Lung (tissue), 12 donors: ENCODE results near the gene NACC1. TPM values are rescaled to one million over a fixed set of nuclear protein-coding genes. Genes with fewer than 3 reads are reported as not detected.

Experiments
- ATAC-seq: fragments of 200-7000 bp; cut with Tn5 transposase; one replicate; pipeline ENCODE4 v1.9.1; 2020; ENCODE audit warnings: moderate number of reproducible peaks; ENCODE audit not compliant: insufficient read depth, low FRiP score
- DNase-seq, 3 donors: peaks; one replicate each; pipeline ENCODE4 v3.0.0-alpha.2; 2013 to 2017
- H3K27ac ChIP-seq, 2 donors: one replicate each; pipeline ENCODE4 v1.5.1; 2013; ENCODE audit warnings: mild to moderate bottlenecking in 2 of 2, moderate library complexity in 2 of 2, control low read depth in 1 of 2, inconsistent platforms in 1 of 2, low read depth in 1 of 2, low read length in 1 of 2
- H3K27me3 ChIP-seq, 3 donors: one replicate each; pipeline ENCODE4 v1.5.1; 2013; ENCODE audit warnings: low read length in 2 of 3; ENCODE audit not compliant: control insufficient read depth in 3 of 3, insufficient read depth in 3 of 3
- H3K36me3 ChIP-seq, 4 donors: one replicate each; pipeline ENCODE4 v1.5.1; 2013; ENCODE audit warnings: low read length in 4 of 4, mild to moderate bottlenecking in 1 of 4, moderate library complexity in 1 of 4; ENCODE audit not compliant: control insufficient read depth in 4 of 4, insufficient read depth in 4 of 4
- H3K4me1 ChIP-seq, 5 donors: one replicate each; pipeline ENCODE4 v1.5.1; 2013; ENCODE audit warnings: low read length in 5 of 5, mild to moderate bottlenecking in 2 of 5, moderate library complexity in 1 of 5; ENCODE audit not compliant: control insufficient read depth in 5 of 5, insufficient read depth in 5 of 5
- H3K4me3 ChIP-seq: one replicate; pipeline ENCODE4 v1.5.1; 2013; ENCODE audit warnings: mild to moderate bottlenecking, control low read depth, moderate library complexity
- H3K9ac ChIP-seq, 2 donors: one replicate each; pipeline ENCODE4 v1.5.1; 2013; ENCODE audit warnings: low read length in 2 of 2, control low read depth in 1 of 2; ENCODE audit not compliant: insufficient read depth in 1 of 2
- H3K9me3 ChIP-seq, 4 donors: one replicate each; pipeline ENCODE4 v1.5.1; 2013; ENCODE audit warnings: low read length in 3 of 4, mild to moderate bottlenecking in 1 of 4, moderate library complexity in 1 of 4; ENCODE audit not compliant: control insufficient read depth in 4 of 4, insufficient read depth in 3 of 4
- WGBS, 2 donors: extraction: QIAGEN DNeasy Blood & Tissue Kit; methylation state at CpG; one replicate each; pipeline ENCODE4 v1.1.7; 2013; 5-methylcytosine and 5-hydroxymethylcytosine counted together
- polyA plus RNA-seq, 2 donors: library from polyadenylated mRNA; stranded (reverse); fragments of 200-250 nt; gene quantifications; one replicate each; pipeline ENCODE4 v1.2.1, GENCODE V29; 2013
- total RNA-seq, 2 donors: library from RNA; depleted of rRNA in 1 of 2; stranded (reverse); fragments of >200 nt in 1 of 2; gene quantifications; one replicate each; pipeline ENCODE4 v1.2.1, GENCODE V29; 2014 to 2021
- TF ChIP-seq, protein P1 (sequence below): IDR thresholded peaks from 2 replicates; pipeline ENCODE4 v1.5.1; 2012; ENCODE audit warnings: mild to moderate bottlenecking; ENCODE audit errors: control extremely low read depth, extremely low read depth
- donor health status: control.
- donor health status: control.
- donor health status: Bipolar disorder and iron deficiency.
- donor health status: healthy.
- donor health status: DM: yes; HTN: yes; CAD: no.

The NACC1 gene
- total and polyA plus RNA-seq, 4 donors: 18.4 to 94.8 (median 58.2) TPM

DNA sequence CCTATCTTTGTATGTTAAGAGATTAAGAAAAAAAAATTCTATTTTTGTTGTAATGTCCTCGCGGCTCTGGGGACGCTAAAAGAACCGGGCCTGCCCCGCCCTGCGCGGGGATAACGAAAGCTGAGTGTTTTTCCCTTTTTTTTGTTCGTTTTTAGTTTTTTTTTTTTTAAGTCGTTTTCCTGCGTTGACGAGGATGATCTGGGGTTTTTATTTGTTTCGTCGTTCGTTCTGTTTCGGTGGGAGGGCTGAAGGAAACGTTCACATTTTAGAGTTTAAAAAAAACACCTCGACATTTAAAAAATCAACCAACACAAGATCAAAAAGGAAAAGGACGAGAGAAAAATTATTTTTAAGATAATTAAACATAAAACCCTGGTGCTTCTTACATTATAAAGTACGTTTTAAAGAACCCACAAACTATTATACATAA lies 21.0 kb upstream of the NACC1 start:
- H3K9me3 ChIP-seq: no peaks in the 10 kb centered on the region
- H3K36me3 ChIP-seq: peaks cover 3 to 16% (median 3%) of the 10 kb centered on the region in 4 donors
- no peak overlapping the region for H3K4me3 ChIP-seq
- no peaks in the 10 kb centered on the region for H3K27me3 ChIP-seq
- H3K9ac ChIP-seq: no peak overlapping the region
- H3K27ac ChIP-seq: no peak overlapping the region
- no peak for DNase-seq
- ATAC-seq: no peak
- peaks cover 0 to 26% (median 11%) of the 10 kb centered on the region in 5 donors for H3K4me1 ChIP-seq
- TF ChIP-seq, protein P1, sequence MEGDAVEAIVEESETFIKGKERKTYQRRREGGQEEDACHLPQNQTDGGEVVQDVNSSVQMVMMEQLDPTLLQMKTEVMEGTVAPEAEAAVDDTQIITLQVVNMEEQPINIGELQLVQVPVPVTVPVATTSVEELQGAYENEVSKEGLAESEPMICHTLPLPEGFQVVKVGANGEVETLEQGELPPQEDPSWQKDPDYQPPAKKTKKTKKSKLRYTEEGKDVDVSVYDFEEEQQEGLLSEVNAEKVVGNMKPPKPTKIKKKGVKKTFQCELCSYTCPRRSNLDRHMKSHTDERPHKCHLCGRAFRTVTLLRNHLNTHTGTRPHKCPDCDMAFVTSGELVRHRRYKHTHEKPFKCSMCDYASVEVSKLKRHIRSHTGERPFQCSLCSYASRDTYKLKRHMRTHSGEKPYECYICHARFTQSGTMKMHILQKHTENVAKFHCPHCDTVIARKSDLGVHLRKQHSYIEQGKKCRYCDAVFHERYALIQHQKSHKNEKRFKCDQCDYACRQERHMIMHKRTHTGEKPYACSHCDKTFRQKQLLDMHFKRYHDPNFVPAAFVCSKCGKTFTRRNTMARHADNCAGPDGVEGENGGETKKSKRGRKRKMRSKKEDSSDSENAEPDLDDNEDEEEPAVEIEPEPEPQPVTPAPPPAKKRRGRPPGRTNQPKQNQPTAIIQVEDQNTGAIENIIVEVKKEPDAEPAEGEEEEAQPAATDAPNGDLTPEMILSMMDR: no peak
- WGBS, 2 donors: 15 to 47% methylated on average over 20 of the region's 20 CpGs

DNA sequence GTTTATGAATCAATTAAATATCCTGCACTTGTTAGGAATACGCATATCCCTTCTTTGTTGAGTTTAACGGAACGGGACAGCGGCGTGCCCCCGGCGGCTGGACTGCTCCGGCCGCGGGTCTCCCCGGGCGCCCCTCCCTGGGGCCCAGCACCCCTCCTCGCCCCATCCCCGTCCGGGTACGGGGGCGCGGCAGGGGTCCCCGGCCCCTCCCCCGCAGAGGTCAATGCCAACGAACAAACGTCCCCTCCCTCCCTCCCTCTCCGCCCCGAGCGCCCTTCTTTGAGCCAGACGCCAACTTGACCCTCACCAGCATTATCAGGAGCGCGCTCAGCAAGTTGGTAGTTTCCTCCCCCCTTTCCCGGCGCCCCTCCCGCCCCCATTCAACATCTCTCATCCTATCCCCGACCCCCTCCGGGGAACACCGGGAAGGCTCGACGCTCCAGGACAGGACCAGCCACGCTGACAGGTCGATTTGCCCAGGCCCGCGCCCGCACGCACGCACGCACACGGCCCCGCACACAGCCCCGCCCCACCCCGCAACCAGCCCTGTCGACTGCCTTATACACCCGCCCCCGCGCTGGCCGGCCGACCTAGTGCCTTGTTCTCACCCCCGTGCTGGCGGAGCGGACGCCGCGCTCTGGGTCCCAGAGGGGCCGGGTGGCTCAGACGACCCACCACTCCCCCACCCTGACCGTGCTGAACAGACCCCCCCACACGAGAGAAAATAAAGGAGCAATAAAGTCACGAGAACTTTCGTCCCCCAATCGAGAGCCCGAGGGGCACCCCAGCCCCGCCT lies 20.4 kb upstream of the NACC1 start:
- TF ChIP-seq, protein P1: no peak
- Histone ChIP-seq H3K4me3 (no peak overlapping the region), H3K9ac (no peak overlapping the region), H3K9me3 (no peaks in the 10 kb centered on the region), H3K27me3 (no peaks in the 10 kb centered on the region), H3K36me3 (peaks cover 3 to 16% (median 3%) of the 10 kb centered on the region in 4 donors), H3K4me1 (peaks cover 0 to 27% (median 5%) of the 10 kb centered on the region in 5 donors), H3K27ac (peak overlapping the region in 1 of 2 donors; percentile 72)
- DNase-seq: no peak
- no peak for ATAC-seq
- WGBS, 2 donors: 8 to 18% methylated on average over 55 to 69 of the region's 69 CpGs

DNA sequence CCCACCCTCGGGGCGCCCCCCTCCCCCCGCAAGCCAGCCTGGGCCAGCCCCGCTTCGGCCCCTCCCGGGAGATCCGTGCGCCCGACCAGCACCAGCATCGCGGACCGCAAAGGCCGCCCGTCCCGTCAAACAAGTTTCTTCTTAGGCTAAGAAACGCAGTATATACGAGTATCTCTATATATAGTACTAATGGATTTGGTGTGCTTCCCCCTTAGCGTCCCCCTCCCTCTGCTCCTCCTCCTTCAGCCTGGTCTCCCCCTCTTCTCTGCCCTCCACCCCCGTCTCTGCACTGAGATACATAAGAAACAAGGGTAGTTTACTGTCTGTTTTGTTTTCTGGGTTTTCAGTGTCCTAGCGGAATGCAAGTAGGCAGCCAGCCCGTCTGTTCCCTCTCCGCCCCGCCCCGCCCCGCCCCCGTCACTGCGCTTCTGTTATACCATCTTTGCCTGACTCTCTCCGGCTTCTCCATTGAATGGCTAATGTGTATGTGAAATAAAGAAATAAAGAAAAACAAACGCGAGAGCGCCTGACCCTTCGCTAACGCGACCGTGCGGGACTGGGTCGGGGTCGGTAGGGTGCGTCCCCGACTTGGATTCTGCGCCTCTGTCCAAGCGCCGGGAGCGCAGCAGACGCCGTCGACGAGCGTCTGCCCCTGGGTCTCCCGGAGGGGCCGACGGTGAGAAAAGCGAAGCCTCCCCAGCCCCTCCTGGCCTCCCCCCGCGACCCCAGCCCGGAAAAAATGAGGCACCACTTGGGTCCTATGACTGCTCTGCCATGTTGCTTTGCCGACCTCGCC lies 19.6 kb upstream of the NACC1 start:
- TF ChIP-seq, protein P1: no peak
- ATAC-seq (no peak), DNase-seq (peak; percentile 72 to 79 (median 75))
- no peaks in the 10 kb centered on the region for H3K27me3 ChIP-seq
- WGBS, 2 donors: 3 to 12% methylated on average over 56 to 58 of the region's 58 CpGs
- no peak overlapping the region for H3K9ac ChIP-seq
- peak overlapping the region; percentile 87 to 96 for H3K27ac ChIP-seq
- H3K4me1 ChIP-seq: peaks cover 0 to 29% (median 5%) of the 10 kb centered on the region in 5 donors
- H3K36me3 ChIP-seq: peaks cover 3 to 16% (median 3%) of the 10 kb centered on the region in 4 donors
- peak overlapping the region; percentile 22 for H3K4me3 ChIP-seq
- H3K9me3 ChIP-seq: no peaks in the 10 kb centered on the region
